HG02870 (cell line): ENCODE data around the gene TNF.
"Not testable (repeated sequence)": the region's sequence is repeated elsewhere in the genome, so short reads cannot be mapped to it uniquely, and the experiment has no call there.

Experiments
- ATAC-seq: cut with Tn5 transposase; IDR thresholded peaks from one replicate; pipeline ENCODE4 v1.9.1; 2021; ENCODE audit warnings: mild to moderate bottlenecking, moderate library complexity; ENCODE audit not compliant: unreplicated experiment

TNF gene

DNA sequence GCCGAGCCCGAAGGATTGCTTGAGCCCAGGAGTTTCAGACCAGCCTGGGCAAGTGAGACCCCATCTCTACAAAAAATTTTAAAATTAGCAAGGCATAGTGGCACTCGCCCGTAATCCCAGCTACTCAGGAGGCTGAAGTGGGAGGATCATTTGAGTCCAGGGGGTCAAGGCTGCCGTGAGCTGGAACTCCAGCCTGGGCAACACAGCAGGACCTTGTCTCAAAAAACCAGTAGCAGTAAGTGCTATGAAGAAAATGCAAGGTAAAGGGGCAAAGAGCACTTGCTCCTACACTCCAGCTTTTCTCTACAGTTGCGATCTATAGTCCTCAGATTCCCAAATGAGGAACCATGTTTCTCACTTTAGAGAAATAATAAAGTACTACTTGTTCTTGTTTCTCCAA lies 31.7 kb upstream of the TNF start:
- ATAC-seq = no peak

DNA sequence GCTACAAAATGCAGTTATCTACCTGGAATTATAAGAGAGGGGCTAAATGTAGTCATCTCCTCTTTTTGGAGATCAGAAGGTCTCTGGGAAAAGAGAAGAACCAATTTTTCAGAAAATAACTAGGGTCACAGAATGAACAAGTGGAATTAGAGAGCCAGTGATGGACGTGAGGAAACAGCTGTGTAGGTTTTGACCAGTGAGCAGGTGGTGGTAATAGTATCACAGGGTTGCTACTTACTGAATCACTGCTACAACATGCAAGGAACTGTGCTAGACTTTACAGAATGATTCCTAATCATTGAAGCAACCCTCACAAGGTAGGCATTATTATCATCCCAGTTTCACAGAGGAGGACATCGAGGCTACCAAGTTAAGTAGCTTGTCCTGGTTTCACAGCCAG lies 30.7 kb upstream of the TNF start:
- ATAC-seq = no peak

DNA sequence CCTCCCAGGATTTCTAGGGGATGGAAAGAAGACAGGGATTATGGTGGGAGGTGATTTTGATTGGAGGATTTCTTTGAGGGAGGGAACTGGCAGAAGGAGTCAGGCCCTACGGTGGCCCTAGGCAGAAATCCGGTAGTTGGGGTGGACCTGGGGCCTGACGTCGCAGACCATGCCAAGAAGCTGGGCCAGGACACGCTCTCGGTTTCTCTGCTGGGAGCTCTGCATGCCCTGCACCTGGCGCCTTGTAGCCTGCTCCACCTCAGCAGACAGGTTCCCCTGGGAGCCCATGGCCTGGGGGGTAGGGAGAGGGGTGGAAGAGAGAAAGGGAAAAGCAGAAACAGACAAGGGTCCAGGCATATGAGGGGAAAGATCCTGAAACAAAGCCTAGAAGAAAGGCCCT lies 30.1 kb upstream of the TNF start:
- ATAC-seq = no peak

DNA sequence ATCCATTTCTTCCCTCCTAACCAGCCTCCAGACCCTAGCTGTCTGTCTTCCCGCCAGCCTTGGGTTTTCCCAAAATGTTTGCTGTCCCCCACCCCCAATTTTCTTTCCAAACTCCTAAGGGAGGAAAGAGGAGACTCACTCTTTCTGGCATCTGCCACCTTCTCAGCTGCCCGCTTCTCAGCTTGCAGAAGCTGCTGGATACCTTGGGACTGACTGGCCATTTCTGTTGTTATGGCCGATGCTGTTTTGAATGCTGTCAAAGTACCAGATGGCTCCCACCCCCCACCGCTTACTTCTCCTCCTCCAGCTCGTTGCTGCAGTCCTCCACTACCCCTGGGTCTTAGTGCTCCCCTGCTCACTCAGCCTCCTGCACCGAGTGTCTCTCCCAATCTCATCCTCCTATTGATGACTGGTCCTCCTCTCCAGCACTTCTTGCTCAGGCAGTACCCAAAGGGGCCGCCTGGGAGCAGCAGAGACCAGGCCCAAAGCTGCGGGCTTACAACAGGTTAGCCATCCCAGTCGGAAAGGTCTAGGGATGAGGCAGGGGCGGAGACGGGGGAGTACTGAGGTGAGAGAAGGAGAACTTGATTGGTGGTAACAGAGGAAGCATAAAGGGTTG lies 28.9 kb upstream of the TNF start, which contains the start of gene ATP6V1G2:
Gene ATP6V1G2 (minus strand): TSS at position 270 of the 619 bp plus-strand sequence. CDS start 49 bp downstream, at position 221.
- no peak for ATAC-seq

DNA sequence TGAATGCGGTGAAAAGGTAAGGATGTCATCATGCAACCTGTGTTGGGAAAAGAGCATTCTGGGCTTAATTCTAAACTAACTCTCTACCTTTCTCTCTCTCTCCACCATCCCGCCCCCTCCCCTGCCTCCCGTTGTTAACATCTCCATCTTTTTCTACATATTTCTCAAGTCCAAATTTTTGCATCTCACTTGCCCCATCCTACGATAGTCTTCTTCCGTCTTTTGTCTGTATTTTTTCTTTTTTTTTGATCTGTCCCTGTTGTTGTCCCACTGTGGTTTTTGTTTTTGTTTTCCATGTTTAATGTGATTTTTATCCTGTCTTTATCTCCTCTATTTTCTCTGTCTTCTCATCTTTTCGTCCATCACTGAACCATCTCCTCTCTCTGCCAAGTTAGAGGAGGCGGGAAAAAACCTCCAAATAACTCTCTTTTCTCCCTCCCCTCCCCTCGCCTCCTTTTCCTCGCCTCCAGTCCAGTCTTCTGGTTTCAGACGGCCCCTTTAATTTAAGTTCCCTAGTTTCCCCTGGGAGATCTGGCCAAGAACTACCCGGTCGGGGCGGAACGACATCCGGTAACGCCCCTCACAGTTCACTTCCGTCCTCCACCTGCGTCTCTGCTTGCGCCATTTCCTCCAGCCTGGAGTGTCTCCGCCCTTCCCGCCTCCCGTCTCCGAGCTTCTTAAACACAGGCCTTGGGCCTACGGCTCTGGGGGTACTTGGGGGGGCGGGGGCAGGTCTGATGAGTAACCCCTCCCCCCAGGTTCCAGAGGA lies 28.2 kb upstream of the TNF start, which contains the start of gene NFKBIL1:
Gene NFKBIL1 (plus strand): TSS at position 651 of the 769 bp plus-strand sequence. CDS start 87 bp downstream, at position 738.
- peak; percentile 66 for ATAC-seq

DNA sequence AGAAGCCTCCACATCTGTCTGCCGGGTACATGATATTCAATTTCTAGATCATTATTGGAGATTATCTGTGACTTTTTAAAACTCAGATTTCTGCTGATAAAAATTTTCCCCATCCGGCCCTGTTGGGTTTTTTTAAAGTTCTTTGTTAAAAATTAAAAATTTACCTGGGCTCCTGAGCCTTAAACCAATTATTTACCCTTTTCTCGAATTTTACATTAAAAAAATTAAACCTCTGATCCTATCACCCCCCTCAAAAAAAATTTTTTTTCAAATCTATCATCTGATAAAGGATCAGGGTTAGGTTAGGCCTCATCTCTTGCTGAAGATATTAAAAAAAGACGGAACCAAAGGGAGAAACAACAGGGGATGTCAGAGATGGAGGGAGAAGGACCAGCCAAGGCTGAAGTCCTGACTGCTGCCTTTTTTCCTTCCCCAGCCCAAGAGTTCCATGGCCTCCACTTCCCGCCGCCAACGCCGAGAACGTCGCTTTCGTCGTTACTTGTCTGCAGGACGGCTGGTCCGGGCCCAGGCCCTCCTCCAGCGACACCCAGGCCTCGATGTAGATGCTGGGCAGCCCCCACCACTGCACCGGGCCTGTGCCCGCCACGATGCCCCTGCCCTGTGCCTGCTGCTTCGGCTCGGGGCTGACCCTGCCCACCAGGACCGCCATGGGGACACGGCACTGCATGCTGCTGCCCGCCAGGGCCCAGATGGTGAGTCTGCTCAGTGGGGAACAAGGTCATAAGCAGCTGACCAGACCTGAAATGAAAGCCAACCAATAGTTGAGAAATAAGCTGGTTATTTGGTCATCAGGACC lies 27.4 kb upstream of the TNF start:
- no peak for ATAC-seq

DNA sequence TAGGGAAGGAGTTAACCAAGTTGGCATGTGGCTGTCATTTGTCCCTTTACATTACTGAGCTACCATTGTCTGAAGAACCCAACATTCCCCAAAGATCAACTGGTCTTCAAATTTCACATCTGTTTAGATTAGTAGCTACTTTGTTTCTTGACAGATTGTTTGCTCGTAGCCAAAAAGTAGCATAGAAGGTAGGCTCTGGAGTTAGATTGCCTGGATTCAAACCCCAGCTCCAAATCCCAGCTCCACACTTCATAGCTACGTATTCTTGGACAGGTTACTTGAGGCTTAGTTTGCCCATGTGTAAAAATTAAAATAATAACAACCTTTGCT lies 26.9 kb upstream of the TNF start:
- no peak for ATAC-seq

DNA sequence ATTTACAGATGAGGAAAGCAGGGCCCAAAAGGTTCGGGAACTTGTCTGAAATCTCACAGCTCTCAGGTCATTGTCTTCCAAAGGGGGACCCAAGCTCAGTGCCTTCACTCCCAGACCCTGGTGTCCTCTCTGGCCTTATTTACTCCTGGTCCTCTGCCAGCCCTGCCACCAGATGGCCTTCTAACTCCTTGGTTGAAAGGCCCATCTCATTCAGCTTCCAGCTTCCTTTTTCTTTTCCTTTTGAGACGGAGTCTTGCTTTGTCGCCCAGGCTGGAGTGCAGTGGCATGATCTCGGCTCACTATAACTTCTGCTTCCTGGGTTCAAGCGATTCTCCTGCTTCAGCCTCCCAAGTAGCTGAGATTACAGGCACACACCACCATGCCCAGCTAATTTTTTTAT lies 24.0 kb upstream of the TNF start:
- ATAC-seq = not testable (repeated sequence)

DNA sequence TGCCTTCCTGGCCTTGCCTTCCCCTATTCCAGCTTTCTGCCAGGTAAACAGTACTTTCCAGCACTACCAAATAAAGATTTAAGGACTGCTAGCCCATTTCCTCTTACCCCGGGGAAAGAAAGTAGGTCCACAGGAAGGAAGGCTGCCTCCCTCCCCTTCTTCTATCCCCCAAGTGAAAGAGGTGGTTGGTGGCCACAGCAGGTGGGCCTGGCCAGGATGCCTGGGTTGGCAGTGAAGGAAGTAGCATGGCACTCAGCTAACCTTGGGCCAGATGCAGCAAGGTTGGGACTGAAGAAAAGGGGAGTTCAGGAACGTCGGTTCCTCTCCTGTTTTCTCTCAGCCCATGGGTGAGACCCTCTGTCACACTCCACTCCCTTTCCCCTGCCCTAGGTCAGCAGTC lies 19.1 kb upstream of the TNF start:
- no peak for ATAC-seq

DNA sequence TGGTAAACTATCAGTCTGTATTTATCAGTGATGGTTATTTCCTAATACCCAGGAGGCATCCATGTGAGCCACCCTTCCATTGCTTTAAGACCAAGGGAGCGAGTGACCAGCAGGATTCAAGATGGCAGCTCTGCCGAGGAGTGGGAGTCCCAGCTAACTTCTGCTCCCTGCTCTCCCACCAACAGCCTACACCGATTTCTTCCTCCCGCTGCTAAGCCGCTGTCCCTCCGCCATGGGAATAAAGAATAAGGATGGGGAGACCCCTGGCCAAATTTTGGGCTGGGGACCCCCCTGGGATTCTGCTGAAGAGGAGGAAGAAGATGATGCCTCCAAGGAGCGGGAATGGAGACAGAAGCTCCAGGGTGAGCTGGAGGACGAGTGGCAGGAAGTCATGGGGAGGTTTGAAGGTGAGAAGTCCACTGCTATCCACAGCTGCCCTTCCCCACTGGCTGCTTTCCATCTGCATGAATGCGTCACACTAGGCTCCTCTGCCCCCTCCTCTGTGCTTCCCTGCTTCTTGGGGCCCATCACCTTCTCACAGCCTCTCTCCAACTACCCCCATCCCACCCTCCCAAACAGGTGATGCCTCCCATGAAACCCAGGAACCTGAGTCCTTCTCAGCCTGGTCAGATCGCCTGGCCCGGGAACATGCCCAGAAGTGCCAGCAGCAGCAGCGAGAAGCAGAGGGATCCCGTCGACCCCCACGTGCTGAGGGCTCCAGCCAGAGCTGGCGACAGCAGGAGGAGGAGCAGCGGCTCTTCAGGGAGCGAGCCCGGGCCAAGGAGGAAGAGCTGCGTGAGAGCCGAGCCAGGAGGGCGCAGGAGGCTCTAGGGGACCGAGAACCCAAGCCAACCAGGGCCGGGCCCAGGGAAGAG lies 17.7 kb upstream of the TNF start:
- no peak for ATAC-seq

DNA sequence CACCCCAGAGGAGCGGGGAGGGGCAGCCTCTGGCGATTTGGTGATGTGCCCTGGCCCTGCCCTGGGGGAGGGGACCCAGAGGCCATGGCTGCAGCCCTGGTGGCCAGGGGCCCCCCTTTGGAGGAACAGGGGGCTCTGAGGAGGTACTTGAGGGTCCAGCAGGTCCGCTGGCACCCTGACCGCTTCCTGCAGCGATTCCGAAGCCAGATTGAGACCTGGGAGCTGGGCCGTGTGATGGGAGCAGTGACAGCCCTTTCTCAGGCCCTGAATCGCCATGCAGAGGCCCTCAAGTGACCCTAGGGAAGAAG lies 17.1 kb upstream of the TNF start:
- ATAC-seq = no peak

DNA sequence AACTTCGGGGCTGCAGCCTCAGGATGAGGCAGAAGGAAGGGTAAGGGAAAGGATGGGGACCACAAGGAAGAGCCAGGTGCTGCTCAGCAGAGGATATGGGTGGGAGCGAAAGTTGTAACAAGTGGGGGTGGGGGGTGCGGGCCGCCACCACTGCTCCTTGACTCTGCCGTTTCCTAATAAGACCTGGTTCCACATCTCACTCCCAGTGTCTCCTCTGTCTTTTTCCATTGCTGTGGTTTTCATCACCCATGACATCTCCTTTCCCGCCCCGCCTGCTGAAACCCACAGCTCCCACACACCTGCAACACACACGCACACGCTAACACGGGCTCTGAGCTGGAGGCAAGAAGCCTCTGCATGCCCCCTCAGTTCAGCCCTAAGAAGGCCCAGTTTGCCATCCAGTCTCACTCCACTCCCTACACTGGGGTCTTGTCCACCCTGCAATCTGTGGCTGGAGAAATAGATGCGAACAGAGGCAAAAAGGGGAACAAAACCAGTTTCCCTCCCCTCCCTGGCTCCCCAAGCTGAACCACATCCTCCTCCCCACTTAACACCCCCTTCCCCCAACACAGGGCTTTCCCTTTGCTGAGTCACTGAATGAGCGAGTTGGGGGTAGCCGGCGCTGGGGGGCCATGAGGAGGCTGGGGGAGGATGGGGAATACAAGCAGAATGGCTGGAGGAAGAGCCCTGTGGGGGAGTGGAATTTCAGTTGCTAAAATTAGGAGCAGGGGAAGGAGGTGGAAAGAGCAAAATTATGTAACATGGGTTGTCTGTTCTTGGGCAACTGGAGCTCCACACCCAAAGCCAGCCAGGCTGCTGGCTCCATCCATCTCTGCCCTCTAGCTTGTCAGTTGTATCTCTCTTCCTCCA lies 16.5 kb upstream of the TNF start:
- no peak for ATAC-seq

DNA sequence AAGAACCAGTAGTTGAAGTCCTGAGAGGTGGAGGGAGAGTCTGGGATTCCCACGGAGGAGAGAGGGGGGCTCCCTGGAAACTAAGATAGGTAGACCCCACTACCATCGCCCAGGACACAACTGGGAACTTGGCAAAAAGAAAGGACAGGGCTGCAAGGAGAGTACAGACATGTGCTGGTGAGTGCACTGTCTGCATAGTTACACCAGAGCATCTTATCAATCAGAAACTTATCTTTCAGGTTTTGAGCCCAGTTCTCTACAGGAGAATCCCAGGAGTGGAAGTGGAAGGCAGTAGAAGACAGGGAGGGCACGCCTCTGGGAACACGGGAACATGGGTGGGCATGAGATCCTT lies 15.8 kb upstream of the TNF start:
- no peak for ATAC-seq

DNA sequence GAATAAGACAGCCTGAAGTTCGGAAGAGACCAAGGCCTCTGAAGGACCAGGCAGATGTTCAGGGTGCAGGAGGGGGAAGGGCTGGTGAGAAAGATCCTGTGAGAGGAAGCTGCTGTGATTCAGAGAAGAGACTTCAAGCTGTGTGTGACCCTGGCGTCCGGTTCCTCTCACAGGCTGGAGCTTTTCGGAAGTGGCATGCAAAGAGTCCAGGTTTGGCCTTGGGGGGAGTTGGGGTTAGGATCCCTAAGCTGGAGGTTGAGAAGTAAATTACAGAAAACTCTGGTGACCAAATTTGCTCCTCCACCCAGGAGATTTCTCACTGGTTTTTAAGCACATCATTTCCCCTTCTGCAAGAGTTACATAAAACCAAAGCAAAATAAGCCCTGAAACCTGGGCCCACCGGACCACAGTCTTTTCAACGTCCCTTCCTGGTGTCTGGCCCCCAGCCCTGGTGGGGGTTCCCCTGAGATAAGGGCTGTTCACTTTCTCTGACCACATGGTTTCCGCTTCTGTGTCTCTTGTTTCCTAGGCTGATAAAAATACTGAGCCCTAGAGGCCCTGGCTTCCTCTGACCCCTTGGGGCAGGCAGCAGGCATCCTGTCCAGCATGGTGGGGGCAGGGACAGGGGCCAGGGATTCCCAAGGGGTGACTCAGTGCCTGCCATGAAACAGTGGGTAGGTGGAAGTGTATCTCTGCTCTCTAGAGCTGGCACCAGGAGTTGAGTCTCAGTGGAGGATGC lies 15.2 kb upstream of the TNF start:
- ATAC-seq = peak; percentile 60

DNA sequence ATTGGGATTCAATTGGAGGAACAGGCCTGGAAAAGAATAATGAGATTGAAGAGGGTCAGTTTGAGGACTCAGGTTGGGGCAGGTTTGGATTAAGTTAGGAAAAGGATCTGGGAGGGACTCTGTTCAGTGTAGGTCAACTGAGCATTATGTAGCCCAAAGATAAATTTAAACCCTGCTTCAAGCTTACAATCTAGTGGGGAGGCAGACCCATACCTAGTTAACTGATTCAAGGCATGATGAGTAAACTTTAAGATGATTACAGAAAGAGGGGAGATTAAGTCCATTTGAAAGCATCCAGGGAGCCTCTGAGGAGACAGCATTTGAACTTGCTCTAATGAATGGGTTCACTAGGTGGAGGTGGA lies 14.7 kb upstream of the TNF start:
- no peak for ATAC-seq

DNA sequence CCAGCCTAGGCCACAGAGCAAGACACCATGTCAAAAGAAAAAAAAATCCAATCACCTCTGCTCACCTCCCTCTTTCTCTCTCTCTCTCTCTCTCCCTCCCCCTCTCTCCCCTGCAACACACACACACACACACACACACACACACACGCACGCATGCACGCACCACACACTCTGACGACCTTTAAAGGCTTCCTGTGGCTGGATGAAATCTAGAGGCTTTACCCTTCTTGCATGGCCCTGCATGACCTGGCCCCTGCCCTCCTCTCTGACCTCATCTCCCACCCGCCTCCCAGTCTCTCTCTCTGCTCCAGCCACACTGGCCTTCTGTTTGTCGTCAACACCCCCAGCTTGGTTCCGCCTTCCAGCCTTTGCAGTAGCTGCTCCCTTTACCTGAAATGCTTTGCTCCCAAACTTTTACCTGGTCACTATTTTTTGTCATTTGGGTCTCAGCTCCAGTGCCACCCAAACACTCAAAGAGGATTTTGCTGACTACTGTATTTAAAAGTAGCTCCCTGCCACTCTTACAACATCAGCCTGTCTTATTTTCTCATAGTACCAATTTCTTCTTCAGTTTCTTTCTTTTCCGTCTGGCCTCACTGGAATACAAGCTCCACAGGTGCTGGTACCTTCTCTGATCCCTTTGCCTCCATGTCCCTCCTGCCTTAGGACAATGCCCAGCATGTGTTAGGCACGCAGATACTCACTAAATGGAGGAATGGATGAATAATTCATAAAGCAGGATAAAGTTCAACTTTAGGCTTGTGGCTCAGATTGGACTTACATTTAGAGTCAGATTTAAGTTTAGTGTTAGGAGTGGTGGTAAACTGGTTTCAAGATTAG lies 7.6 kb upstream of the TNF start:
- no peak for ATAC-seq

DNA sequence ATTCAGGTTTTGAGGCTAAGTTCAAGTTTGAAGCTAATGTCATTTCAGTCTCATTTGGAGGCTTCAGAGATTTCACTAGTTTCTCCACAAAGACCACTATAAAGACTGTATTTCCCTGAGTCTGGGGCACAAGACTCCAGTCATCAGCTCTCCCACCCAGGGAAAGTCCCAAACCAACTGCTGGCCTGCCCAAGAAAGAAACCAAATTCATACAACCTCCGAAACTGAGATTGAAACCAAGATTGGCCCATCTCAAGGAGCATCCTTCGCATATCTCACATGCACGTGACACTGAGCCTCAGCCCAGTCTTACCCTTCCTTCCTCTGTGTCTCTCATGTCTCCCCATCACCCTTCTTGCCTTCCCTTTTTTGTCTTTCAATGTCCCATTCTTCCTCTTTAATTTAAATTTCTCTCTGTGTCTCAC lies 6.8 kb upstream of the TNF start:
- ATAC-seq = peak; percentile 62

DNA sequence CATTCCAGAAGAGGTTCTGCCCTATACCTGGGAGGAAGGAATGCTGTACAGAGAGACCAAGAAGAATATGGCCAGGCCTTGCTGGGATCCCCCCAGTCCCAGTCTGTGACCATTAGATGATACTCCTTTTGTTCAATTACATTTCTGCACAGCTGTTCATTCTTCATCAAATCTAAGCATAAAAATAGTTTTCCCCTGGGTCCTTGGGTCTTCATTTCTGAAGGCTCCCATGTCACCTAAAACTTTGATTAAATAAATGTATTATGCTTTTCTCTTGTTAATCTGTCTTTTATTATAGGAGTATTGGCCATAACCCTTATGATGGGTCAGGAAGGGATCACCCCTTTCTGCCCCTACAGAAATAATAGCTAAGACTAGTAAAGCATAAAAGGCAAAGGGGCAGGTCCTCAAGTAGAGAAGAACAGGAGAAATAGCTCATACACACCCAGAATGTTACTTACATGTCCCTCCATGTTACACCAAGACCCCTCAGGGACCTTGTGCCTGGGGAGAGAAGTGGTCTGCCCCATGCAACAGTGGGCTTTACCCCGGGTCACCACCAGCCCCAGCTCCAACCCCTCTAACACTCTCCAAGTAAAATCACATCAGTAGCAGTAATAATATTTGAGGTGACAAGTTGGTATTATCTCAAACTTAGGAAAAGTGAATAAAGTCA lies 5.4 kb upstream of the TNF start:
- ATAC-seq = no peak
